Measurements from ENCODE around the gene PKN3.
"Not testable (repeated sequence)": the region's sequence is repeated elsewhere in the genome, so short reads cannot be mapped to it uniquely, and the experiment has no call there.

PKN3 gene

GRCh38 chr9:128702445-128702948 lies at the start of gene PKN3:
Gene PKN3 (plus strand): TSS chr9:128702503. CDS start chr9:128702916, 413 bp downstream.
- peak in 11 of 14 donors; percentile 46 to 80 (median 61) for DNase-seq

DNA sequence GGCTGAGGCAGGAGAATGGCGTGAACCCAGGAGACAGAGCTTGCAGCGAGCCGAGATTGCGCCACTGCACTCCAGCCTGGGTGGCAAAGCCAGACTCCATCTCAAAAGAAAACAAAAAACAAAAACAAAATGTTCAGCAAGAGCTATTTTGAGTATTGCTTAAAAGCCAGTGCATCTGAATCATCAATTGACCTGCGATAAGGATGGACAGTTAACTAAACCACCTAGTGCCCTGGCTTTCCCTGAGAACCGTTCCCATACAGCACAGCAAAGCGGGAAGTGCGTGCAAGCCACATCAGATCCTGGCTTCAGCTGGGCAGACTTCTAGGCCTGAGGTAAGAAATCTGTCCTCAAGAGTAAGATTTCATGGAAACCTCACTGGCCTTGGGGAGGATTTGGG lies 48.4 kb upstream of the PKN3 start:
- DNase-seq = no peak

GRCh38 chr9:128654481-128654880 lies 47.8 kb upstream of the PKN3 start:
- DNase-seq = no peak

DNA sequence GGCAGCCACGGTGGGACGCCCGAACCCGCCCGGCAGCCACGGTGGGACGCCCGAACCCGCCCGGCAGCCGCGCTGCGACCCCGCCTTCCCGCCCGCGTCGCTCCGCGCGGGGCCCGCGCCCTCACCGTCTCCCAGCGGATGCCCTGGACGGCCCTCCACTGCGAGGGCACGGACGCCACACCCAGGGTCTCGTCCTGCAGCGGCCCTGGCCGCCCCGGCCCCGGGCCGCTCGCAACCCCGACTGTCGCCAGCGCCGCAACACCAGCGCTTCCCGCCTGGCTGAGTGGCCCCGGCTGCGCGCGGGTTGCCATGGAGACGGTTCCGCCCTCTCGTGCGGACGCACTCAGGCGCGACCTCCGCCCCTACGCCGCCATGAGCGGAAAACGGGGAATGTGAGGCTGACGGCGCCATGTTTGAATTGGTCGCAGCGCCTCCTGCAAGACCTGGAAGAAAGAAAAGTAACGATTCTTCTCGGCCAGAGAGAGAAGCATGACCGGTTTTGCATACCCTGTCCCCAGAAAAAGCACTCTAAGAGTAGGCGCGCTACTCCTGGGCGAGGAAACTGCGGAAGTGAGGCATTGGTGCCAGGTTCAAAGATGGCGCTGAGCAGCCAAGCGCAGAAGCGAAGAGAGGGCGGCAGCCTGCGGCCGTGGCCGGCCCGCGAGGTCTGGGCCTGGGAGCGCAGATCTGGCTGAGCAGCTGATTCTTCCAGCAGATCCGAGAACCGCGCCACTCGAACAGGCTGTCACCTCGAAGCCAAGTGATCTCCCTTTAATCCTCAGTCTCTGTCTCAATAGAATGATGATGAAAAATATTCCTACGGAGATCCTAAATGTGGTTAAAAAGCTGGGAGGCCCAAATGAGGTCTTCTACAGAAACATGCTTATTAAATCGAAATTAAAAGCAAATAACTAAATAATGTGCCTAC lies 45.6 kb upstream of the PKN3 start, which contains the start of gene DYNC2I2:
Gene DYNC2I2, minus strand, starts transcription at position 432 of the 928 bp plus-strand sequence. Its CDS starts 121 bp downstream, at position 311.
- DNase-seq = peak; percentile 59 to 93 (median 86)

DNA sequence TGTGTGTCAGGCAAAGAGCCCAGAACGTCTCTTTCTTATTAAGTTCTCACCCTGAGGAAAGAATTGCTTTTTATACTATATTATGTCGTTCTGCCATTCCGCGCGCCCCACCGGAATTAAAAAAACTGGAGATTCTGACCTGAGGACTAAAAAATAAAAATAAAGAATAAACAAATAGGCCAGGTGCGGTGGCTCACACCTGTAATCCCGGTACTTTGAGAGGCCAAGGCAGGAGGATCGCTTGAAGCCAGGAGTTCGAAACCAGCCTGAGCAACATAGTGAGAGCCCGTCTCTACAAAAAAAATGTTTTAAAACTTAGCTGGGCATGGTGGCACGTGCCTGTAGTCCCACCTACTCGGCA lies 45.0 kb upstream of the PKN3 start:
- DNase-seq = no peak

- DNase-seq = no peak
Observed at GRCh38 chr9:128657796-128658195, 44.5 kb upstream of the PKN3 start.

DNA sequence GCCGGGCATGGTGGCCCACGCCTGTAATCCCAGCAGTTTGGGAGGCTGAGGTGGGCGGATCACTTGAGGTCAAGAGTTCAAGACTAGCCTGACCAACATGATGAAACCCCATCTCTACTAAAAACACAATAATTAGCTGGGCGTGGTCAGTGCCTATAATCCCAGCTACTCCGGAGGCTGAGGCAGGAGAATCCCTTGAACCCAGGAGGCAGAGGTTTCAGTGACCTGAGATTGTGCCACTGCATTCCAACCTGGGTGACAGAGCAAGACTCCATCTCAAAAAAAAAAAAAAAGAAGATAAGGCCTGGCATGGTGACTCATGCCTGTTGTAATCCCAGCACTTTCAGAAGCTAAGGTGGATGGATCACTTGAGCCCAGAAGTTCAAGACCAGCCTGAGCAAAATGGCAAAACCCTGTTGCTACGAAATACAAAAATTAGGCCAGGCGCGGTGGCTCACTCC lies 35.8 kb upstream of the PKN3 start:
- DNase-seq = not testable (repeated sequence)

GRCh38 chr9:128669786-128670185 lies 32.5 kb upstream of the PKN3 start:
- no peak for DNase-seq

- no peak for DNase-seq
Observed at GRCh38 chr9:128675382-128675781, 26.9 kb upstream of the PKN3 start.

GRCh38 chr9:128677794-128678193 lies 24.5 kb upstream of the PKN3 start:
- DNase-seq = no peak

DNA sequence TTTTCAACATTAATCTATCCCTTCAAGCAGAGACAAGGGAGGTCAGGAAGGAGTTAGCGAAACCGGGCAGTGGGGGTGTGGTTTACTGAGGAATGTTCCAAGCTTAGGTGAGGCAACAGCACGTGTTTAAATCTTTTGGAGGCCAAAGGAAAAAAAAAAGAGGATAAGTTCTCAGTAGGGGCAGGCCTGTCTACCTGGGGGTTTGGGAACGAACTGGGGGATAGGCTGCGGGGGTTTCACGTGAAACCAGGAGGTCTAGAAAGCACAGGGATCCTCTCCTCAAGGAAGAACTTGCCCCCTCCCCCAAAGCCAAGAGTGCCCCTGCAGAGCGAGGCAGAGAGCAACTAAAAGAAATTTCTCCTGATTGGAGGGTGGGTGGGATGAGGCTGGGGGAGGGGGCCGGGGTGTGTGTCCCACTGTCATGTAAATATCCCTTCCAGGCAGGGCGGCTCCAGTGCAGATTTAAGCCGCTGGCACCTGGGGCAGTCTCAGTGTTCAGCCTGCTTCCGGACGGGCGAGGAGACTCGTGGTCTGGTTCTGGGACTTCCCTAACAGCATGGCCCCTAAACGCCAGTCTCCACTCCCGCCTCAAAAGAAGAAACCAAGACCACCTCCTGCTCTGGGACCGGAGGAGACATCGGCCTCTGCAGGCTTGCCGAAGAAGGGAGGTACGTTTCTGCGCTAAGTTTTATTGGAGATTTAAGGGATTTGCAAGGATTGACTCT lies 18.8 kb upstream of the PKN3 start:
- DNase-seq = peak in 5 of 14 donors; percentile 7 to 33 (median 16)

- peak in 2 of 14 donors; percentile 36 to 65 for DNase-seq
Observed at GRCh38 chr9:128684065-128684324, 18.3 kb upstream of the PKN3 start.

DNA sequence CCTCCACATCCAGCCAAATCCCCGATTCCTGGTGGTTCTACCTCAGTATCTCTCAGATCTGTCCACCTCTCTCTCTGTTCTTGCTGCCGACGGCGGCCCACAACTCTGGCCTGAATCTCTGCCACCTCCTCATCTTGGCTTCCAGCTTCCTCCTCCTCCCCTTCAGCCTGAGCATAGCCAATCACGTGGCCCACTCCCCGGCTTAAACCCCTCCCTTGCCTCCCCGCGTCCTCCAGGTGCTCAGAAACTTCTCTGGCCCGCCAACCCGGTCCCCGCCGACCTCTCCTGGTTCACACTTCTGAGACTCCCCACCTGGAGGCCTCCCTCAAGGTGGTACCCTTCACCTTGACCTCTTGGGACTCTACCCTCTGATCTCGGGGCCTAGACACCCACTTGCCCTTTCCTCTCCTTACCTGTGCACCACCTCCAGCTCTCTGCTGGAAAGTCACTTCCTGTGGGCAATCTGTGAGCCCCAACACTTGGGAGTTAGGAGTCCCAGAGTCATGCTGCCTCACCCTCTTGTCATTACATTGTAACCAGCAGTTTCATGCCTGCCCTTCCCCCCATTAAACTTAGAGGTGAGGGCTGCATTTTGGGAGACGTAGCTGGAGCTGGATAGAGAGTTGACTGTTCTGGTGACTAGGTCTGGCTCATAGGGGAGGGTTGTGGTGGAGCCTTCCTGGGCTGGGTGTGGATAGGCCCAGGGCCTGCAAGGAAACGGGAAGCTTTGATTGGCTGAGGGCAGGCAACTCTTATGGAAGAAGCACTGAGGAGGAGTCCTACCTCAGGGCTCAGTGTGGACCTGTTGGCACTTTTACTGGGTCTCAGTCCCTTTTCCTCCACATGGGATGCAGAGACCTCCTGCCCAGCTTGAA lies 17.7 kb upstream of the PKN3 start:
- DNase-seq = peak in 7 of 14 donors; percentile 34 to 65 (median 46)

- peak in 2 of 14 donors; percentile 2 to 5 for DNase-seq
Observed at GRCh38 chr9:128685636-128686489, 16.4 kb upstream of the PKN3 start.

DNA sequence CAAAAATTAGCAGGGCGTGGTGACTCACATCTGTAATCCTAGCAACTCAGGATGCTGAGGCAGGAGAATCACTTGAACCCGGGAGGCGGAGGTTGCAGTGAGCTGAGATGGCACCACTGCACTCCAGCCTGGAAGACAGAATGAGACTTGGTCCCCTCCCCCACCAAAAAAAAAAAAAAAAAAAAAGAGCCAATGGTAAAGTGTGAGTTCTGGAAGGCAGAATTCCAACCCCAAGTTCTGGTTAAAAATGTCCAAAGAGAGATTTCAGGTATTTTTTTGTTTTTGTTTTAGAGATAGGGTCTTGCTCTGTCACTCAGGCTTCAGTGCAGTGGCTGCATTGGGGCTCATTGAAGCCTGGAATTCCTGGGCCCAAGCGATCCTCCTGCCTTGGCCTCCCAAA lies 14.8 kb upstream of the PKN3 start:
- DNase-seq = no peak

- DNase-seq = peak; percentile 73 to 96 (median 84)
Observed at GRCh38 chr9:128688501-128689292, 13.6 kb upstream of the PKN3 start, which contains the start of gene SET. Gene SET (plus strand): TSS chr9:128689222. CDS start chr9:128689583, 361 bp downstream.

GRCh38 chr9:128689293-128689774 lies 13.0 kb upstream of the PKN3 start:
- DNase-seq = peak in 4 of 14 donors; percentile 64 to 87 (median 76)

GRCh38 chr9:128689820-128690683 lies 12.3 kb upstream of the PKN3 start:
- peak in 9 of 14 donors; percentile 11 to 60 (median 30) for DNase-seq

- no peak for DNase-seq
Observed at GRCh38 chr9:128690684-128691034, 11.6 kb upstream of the PKN3 start.

Data from C1 segment of cervical spinal cord (tissue), 14 donors.